ENCODE measurements around the gene HS3ST5.
A peak's percentile ranks its signal among the peaks of the same experiment; 100 is the strongest.

HS3ST5 gene

GRCh38 chr6:114342826-114343781 is at the start of gene HS3ST5:
TSS of gene HS3ST5 (minus strand) at chr6:114343023. CDS start at chr6:114062845, 280,178 bp downstream.
- DNase-seq, result peak; percentile 68

GRCh38 chr6:114390176-114390575 is 47.4 kb upstream of the HS3ST5 start:
- no peak for DNase-seq

- DNase-seq, result no peak
Observed at GRCh38 chr6:114389111-114389510, 46.3 kb upstream of the HS3ST5 start.

GRCh38 chr6:114382406-114382805 is 39.6 kb upstream of the HS3ST5 start:
- no peak for DNase-seq

- DNase-seq, result no peak
Observed at GRCh38 chr6:114377881-114378280, 35.1 kb upstream of the HS3ST5 start.

GRCh38 chr6:114376611-114377175 is 33.9 kb upstream of the HS3ST5 start:
- DNase-seq, result no peak

GRCh38 chr6:114375541-114376192 is 32.8 kb upstream of the HS3ST5 start:
- DNase-seq, result no peak

GRCh38 chr6:114367315-114367961 is 24.6 kb upstream of the HS3ST5 start:
- no peak for DNase-seq

GRCh38 chr6:114366899-114367298 is 24.1 kb upstream of the HS3ST5 start:
- no peak for DNase-seq

GRCh38 chr6:114364301-114364700 is 21.5 kb upstream of the HS3ST5 start:
- no peak for DNase-seq

- DNase-seq, result no peak
Observed at GRCh38 chr6:114362957-114363356, 20.1 kb upstream of the HS3ST5 start.

- DNase-seq, result no peak
Observed at GRCh38 chr6:114362396-114362795, 19.6 kb upstream of the HS3ST5 start.

- DNase-seq, result no peak
Observed at GRCh38 chr6:114361036-114361435, 18.2 kb upstream of the HS3ST5 start.

- DNase-seq, result no peak
Observed at GRCh38 chr6:114355300-114355699, 12.5 kb upstream of the HS3ST5 start.

GRCh38 chr6:114354482-114354881 is 11.7 kb upstream of the HS3ST5 start:
- DNase-seq, result no peak

GRCh38 chr6:114346451-114346850 is 3.6 kb upstream of the HS3ST5 start:
- no peak for DNase-seq

GRCh38 chr6:114344971-114345275 is 2.1 kb upstream of the HS3ST5 start:
- no peak for DNase-seq

GRCh38 chr6:114344246-114344970 is 1.6 kb upstream of the HS3ST5 start:
- DNase-seq, result peak; percentile 67

- no peak for DNase-seq
Observed at GRCh38 chr6:114343782-114344144, 940 bp upstream of the HS3ST5 start.

- peak; percentile 52 for DNase-seq
Observed at GRCh38 chr6:114342086-114342825, 567 bp downstream of the HS3ST5 start.

- DNase-seq, result no peak
Observed at GRCh38 chr6:114339706-114340105, 3.1 kb downstream of the HS3ST5 start.

- no peak for DNase-seq
Observed at GRCh38 chr6:114334237-114334636, 8.6 kb downstream of the HS3ST5 start.
